Ishikawa (cell line): ENCODE results near the gene KLHL20.

Experiments used
- CEBPB ChIP-seq: IDR thresholded peaks from 2 replicates; pipeline ENCODE4 v1.6.1; 2012
- CREB1 ChIP-seq: IDR thresholded peaks from 2 replicates; pipeline ENCODE4 v1.6.1; 2012; ENCODE audit warnings: low read depth
- EGR1 ChIP-seq: IDR thresholded peaks from 2 replicates; pipeline ENCODE4 v1.6.1; 2012
- EP300 ChIP-seq: IDR thresholded peaks from 2 replicates; pipeline ENCODE4 v1.6.1; 2012; ENCODE audit warnings: borderline replicate concordance
- FOXM1 ChIP-seq: IDR thresholded peaks from 2 replicates; pipeline ENCODE4 v1.6.1; 2012; ENCODE audit warnings: low read depth, borderline replicate concordance
- MAX ChIP-seq: IDR thresholded peaks from 2 replicates; pipeline ENCODE4 v1.6.1; 2012
- NFIC ChIP-seq: IDR thresholded peaks from 2 replicates; pipeline ENCODE4 v1.6.1; 2012
- RAD21 ChIP-seq: IDR thresholded peaks from 2 replicates; pipeline ENCODE4 v1.6.1; 2012; ENCODE audit warnings: low read depth
- REST ChIP-seq: IDR thresholded peaks from 2 replicates; pipeline ENCODE4 v1.6.1; 2012; ENCODE audit warnings: low read depth, mild to moderate bottlenecking
- TAF1 ChIP-seq: IDR thresholded peaks from 2 replicates; pipeline ENCODE4 v1.6.1; 2012; ENCODE audit warnings: low read depth, mild to moderate bottlenecking
- TCF12 ChIP-seq: IDR thresholded peaks from 2 replicates; pipeline ENCODE4 v1.6.1; 2012; ENCODE audit warnings: low read depth
- TEAD4 ChIP-seq: IDR thresholded peaks from 2 replicates; pipeline ENCODE4 v1.6.1; 2012
- USF1 ChIP-seq: IDR thresholded peaks from 2 replicates; pipeline ENCODE4 v1.6.1; 2012
- YY1 ChIP-seq: IDR thresholded peaks from 2 replicates; pipeline ENCODE4 v1.6.1; 2012; ENCODE audit warnings: low read depth
- ZBTB7A ChIP-seq: IDR thresholded peaks from 2 replicates; pipeline ENCODE4 v1.6.1; 2012; ENCODE audit warnings: low read depth

The KLHL20 gene

GRCh38 chr1:173705117-173705516, 9.7 kb upstream of the KLHL20 start:
- TF ChIP-seq YY1, result no peak
- TF ChIP-seq FOXM1, result no peak
- TF ChIP-seq EP300, result no peak
- no peak for TF ChIP-seq NFIC
- TF ChIP-seq TAF1, result no peak
- TF ChIP-seq TCF12, result no peak
- no peak for TF ChIP-seq USF1
- no peak for TF ChIP-seq MAX
- TF ChIP-seq EGR1, result no peak
- TF ChIP-seq ZBTB7A, result no peak
- TF ChIP-seq REST, result no peak
- TF ChIP-seq RAD21, result no peak
- no peak for TF ChIP-seq TEAD4
- TF ChIP-seq CREB1, result no peak
- no peak for TF ChIP-seq CEBPB

GRCh38 chr1:173708787-173709186, 6.0 kb upstream of the KLHL20 start:
- TF ChIP-seq MAX (no peak), NFIC (no peak), YY1 (no peak), REST (no peak), CEBPB (no peak), TAF1 (no peak), EGR1 (no peak), USF1 (no peak), RAD21 (no peak), TCF12 (no peak), FOXM1 (no peak)

GRCh38 chr1:173714441-173714758, 381 bp upstream of the KLHL20 start:
- no peak for TF ChIP-seq TCF12
- TF ChIP-seq USF1, result no peak
- no peak for TF ChIP-seq ZBTB7A
- no peak for TF ChIP-seq REST
- no peak for TF ChIP-seq YY1
- no peak for TF ChIP-seq TEAD4
- TF ChIP-seq EGR1, result no peak
- TF ChIP-seq NFIC, result no peak

- TF ChIP-seq CEBPB (no peak), TCF12 (no peak), CREB1 (no peak), EP300 (no peak), TAF1 (no peak), YY1 (no peak), FOXM1 (no peak), MAX (no peak), USF1 (no peak), NFIC (no peak), RAD21 (no peak), EGR1 (no peak), ZBTB7A (no peak), TEAD4 (no peak), REST (no peak)
Observed at GRCh38 chr1:173715538-173715844, 710 bp downstream of the KLHL20 start.
